ENCODE results near the gene GPD2. TPM values are rescaled to one million over a fixed set of nuclear protein-coding genes. Genes with fewer than 3 reads are reported as not detected.

The GPD2 gene
- total RNA-seq, 2 experiments from 2014 or later, result 33.5 to 40.9 TPM

GRCh38 chr2:156619021-156619539, 182.9 kb downstream of the GPD2 start:
- Mint-ChIP-seq H3K27me3 (peaks cover 11% of the 10 kb centered on the region), H3K36me3 (ENCODE audit: low read depth) (no peaks in the 10 kb centered on the region), H3K27ac (no peak overlapping the region), H3K4me3 (no peak overlapping the region), H3K9me3 (no peaks in the 10 kb centered on the region), H3K4me1 (ENCODE audit: low read depth) (no peaks in the 10 kb centered on the region)
- CTCF ChIA-PET, result interaction anchor here (1.2 kb wide), 1 partner anchor 29 kb away, joined by 3 read pairs; no protein-coding TSS in a partner anchor
- ATAC-seq (no peak), DNase-seq (no peak)
- no peak for TF ChIP-seq CTCF (IDR thresholded peaks at IDR 0.05)
- POLR2A ChIA-PET, result no interaction called here
- intact Hi-C loops (cut with micrococcal nuclease), result no loop called here

DNA sequence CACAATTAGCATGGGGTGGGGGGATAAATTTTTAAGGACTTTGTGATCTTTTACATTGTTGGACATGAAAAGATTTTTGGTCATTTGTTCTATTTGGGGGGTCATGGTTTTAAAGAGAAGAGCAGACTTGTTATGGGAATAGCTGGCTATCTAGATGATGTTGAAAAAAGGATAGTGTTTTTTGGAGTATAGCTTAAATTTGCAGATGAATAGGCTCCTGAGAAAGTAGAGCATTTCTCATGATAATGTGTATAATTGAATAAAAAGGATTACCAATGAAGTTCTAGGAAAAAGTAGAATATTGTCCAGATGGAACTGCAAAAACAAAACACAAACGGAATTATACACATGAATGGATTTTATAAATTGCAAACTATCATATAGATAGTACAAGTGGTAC, 186.3 kb downstream of the GPD2 start:
- intact Hi-C loops (cut with micrococcal nuclease), result no loop called here
- Mint-ChIP-seq H3K36me3 (ENCODE audit: low read depth) (no peaks in the 10 kb centered on the region), H3K4me3 (no peak overlapping the region), H3K27ac (no peak overlapping the region), H3K4me1 (ENCODE audit: low read depth) (no peaks in the 10 kb centered on the region), H3K9me3 (peaks cover 3% of the 10 kb centered on the region), H3K27me3 (peaks cover 11% of the 10 kb centered on the region)
- TF ChIP-seq CTCF (IDR thresholded peaks at IDR 0.05), result no peak
- ChIA-PET CTCF (no interaction called here), POLR2A (no interaction called here)
- ATAC-seq, result no peak
- DNase-seq, result no peak

DNA sequence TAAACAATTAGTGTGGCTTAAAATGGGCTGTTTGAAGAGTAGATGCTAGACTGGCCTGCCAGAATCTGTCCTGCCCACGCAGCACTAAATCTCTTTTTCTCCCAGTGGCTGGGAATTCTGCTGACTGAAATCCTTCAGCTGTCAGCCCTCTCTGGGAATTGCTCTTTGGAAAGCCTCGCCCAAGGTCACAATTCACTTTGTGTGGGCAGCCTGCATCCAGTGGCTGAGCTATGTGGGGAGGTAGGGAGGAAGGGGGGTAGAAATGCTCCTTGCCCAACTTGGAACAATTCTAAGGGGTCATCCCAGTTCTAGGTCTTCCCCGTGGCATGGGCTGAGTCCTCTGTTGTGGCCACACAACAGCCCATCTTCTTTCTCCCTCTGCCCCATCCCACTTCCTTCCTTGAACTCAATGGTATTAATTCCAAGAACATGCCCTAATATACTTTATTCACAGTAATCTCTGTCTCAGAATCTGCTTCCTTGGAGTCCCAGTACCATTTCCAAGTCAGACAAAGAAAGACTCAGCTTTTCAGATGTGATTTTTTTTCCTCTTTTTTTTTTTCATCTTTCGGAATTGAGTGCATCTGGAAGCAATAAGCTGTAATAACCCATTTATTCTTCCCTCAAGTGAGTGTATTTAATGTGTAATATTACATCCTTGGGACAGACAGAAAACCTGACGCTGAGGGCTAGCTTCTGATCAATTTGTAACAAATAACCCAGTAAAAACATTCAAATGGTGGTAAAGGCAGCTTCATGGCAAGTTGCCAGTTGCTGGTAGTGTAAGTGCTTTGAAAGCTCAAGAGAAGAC, 189.4 kb downstream of the GPD2 start:
- H3K9me3 Mint-ChIP-seq, result peaks cover 3% of the 10 kb centered on the region
- H3K27me3 Mint-ChIP-seq, result peaks cover 15% of the 10 kb centered on the region

DNA sequence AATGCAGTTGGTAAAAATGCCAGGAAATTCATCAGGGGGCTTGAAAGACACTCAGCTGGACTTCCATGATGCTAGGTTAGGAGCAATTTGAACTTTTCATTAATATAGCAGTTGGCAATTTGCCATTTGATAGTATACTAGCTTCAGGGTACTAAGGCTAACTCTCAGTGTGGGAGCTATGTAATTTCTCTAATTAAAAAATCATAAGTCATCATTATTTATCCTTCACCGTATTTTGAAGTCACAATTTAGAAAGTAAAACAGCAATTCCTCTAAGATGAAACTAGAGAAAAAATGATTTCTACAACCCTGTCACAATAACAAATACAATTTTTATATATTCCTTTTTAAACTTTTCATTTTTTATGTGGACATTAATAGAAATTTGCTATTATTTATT, 190.8 kb downstream of the GPD2 start:
- CTCF ChIA-PET, result no interaction called here
- intact Hi-C loops (cut with micrococcal nuclease), result no loop called here
- Mint-ChIP-seq H3K4me3 (no peak overlapping the region), H3K4me1 (ENCODE audit: low read depth) (no peaks in the 10 kb centered on the region), H3K36me3 (ENCODE audit: low read depth) (no peaks in the 10 kb centered on the region), H3K27me3 (peaks cover 9% of the 10 kb centered on the region), H3K27ac (no peak overlapping the region), H3K9me3 (peaks cover 3% of the 10 kb centered on the region)
- POLR2A ChIA-PET, result interaction anchor here (0.7 kb wide), 1 partner anchor 325 kb away, joined by 3 read pairs; no protein-coding TSS in a partner anchor
- DNase-seq (no peak), ATAC-seq (no peak)
- no peak for TF ChIP-seq CTCF (IDR thresholded peaks at IDR 0.05)

More for the DNA sequence above, 189.4 kb downstream of the GPD2 start:
- no peak overlapping the region for H3K27ac Mint-ChIP-seq
- TF ChIP-seq CTCF (IDR thresholded peaks at IDR 0.05), result no peak
- ChIA-PET POLR2A (no interaction called here), CTCF (interaction anchor here (1.3 kb wide), 1 partner anchor 15 kb away, joined by 3 read pairs; no protein-coding TSS in a partner anchor)
- ATAC-seq, result no peak
- H3K4me1 Mint-ChIP-seq (ENCODE audit: low read depth), result no peaks in the 10 kb centered on the region
- no peak overlapping the region for H3K4me3 Mint-ChIP-seq
- DNase-seq, result no peak
- H3K36me3 Mint-ChIP-seq (ENCODE audit: low read depth), result no peaks in the 10 kb centered on the region
- intact Hi-C loops (cut with micrococcal nuclease), result no loop called here

DNA sequence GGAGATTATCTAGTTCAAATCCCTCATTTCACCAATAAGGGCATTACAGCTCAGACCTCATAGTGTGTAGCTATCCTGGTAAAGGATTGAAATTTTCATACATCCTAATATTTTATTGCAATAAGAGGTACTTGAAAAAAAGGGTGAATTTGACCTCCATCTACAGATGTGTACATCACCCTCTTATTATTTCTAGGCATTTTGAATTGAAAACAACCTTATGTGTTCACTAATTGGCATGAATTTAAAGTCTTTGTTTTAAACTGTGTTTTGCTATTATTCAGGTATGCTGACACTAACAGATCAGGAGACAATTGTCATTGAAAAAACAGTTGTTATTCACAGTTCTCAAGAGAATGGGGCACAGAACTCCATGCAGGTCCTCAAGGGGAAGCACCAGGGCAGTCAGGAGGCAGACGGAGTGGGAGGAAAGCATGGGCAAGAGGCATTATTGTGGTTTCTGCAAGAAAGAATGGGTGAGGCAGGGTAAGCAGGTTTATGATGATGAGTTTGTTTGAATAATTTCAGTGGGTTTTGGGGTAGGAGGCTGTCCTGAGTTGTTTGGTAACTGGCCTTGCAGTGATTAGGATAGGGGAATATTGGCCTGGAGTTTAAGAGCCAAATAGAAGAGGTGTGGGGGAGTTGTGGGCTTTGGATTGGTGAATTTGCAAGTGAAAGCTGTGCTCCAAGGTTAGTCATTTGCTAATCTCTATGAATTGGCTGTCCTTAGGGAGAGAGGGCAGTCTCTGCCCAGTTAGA, 194.6 kb downstream of the GPD2 start:
- ChIA-PET CTCF (no interaction called here), POLR2A (no interaction called here)
- H3K27ac Mint-ChIP-seq, result no peak overlapping the region
- H3K9me3 Mint-ChIP-seq, result no peaks in the 10 kb centered on the region
- H3K4me3 Mint-ChIP-seq, result no peak overlapping the region
- H3K4me1 Mint-ChIP-seq (ENCODE audit: low read depth), result no peaks in the 10 kb centered on the region
- intact Hi-C loops (cut with micrococcal nuclease), result no loop called here
- TF ChIP-seq CTCF (IDR thresholded peaks at IDR 0.05), result no peak
- no peaks in the 10 kb centered on the region for H3K36me3 Mint-ChIP-seq (ENCODE audit: low read depth)
- DNase-seq, result no peak
- peaks cover 8% of the 10 kb centered on the region for H3K27me3 Mint-ChIP-seq
- no peak for ATAC-seq
